Measurements from ENCODE around the gene GATAD2B.

GRCh38 chr1:153908071-153908470 is 14.7 kb downstream of the GATAD2B start:
- TF ChIP-seq SMC3 (conservative IDR thresholded peaks at IDR 0.05; ENCODE audit: poor library complexity), result no peak
- TF ChIP-seq CTCF (IDR thresholded peaks at IDR 0.05; ENCODE audit: poor library complexity, severe bottlenecking), result no peak
- no peak for TF ChIP-seq TAF1 (IDR thresholded peaks at IDR 0.05; ENCODE audit: low read depth)
- TF ChIP-seq EP300 (conservative IDR thresholded peaks at IDR 0.05; ENCODE audit: poor library complexity, severe bottlenecking), result no peak
- no peak for TF ChIP-seq POLR2AphosphoS5 (IDR thresholded peaks at IDR 0.05)
